Ovary (tissue), 3 donors: ENCODE measurements around the gene ATG2A.

Source experiments
- EP300 ChIP-seq: sonication (generic); formaldehyde crosslinking; IDR thresholded peaks from one replicate; pipeline ENCODE4 v1.6.1; 2017; ENCODE audit warnings: antibody characterized with exemption
- TF ChIP-seq, protein P1 (sequence below), 3 donors: fragments of 450-650 bp in 2 of 3; fragments of 200-600 bp in 1 of 3; IDR thresholded peaks; one replicate each; pipeline versions ENCODE4 v1.5.1 to v1.8.0; 2016 to 2022; ENCODE audit warnings: antibody characterized with exemption in 3 of 3, mild to moderate bottlenecking in 1 of 3
- donor health status: DM: no; HTN: no; CAD: no.

DNA sequence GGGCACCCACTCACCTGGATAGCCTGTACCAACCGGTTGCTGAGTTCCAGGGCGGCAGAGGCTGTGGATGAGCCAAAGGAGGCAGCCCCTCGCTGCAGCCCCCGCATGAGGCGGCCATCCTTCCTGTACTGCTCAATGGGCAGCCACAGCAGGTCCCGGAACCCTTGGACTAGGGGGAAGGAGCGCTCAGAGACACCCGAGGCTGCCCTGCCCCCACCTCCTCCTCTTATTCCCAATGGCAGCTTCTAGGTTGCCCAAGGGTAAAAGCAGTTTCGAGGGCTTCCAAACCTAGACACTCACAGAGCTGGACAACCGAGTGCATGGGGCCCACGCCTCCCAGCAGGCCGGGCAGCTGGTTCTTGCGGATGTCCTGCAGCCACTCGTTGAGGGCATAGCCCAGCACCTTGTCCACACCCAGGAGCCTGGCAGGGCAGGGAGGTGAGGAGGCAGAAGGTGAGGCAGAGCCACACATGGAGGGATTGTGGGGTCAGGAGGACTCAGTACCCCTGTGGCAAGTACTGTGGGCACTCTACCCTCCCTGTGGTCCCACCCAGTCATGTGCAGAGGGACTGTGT is 20.5 kb downstream of the ATG2A start:
- TF ChIP-seq, protein P1, sequence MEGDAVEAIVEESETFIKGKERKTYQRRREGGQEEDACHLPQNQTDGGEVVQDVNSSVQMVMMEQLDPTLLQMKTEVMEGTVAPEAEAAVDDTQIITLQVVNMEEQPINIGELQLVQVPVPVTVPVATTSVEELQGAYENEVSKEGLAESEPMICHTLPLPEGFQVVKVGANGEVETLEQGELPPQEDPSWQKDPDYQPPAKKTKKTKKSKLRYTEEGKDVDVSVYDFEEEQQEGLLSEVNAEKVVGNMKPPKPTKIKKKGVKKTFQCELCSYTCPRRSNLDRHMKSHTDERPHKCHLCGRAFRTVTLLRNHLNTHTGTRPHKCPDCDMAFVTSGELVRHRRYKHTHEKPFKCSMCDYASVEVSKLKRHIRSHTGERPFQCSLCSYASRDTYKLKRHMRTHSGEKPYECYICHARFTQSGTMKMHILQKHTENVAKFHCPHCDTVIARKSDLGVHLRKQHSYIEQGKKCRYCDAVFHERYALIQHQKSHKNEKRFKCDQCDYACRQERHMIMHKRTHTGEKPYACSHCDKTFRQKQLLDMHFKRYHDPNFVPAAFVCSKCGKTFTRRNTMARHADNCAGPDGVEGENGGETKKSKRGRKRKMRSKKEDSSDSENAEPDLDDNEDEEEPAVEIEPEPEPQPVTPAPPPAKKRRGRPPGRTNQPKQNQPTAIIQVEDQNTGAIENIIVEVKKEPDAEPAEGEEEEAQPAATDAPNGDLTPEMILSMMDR (IDR thresholded peaks at IDR 0.05): no peak
- TF ChIP-seq EP300: no peak
